ENCODE measurements around the gene PHF5A.
A peak's percentile ranks its signal among the peaks of the same experiment; 100 is the strongest.
"Not testable (repeated sequence)": the region's sequence is repeated elsewhere in the genome, so short reads cannot be mapped to it uniquely, and the experiment has no call there.

The PHF5A gene

DNA sequence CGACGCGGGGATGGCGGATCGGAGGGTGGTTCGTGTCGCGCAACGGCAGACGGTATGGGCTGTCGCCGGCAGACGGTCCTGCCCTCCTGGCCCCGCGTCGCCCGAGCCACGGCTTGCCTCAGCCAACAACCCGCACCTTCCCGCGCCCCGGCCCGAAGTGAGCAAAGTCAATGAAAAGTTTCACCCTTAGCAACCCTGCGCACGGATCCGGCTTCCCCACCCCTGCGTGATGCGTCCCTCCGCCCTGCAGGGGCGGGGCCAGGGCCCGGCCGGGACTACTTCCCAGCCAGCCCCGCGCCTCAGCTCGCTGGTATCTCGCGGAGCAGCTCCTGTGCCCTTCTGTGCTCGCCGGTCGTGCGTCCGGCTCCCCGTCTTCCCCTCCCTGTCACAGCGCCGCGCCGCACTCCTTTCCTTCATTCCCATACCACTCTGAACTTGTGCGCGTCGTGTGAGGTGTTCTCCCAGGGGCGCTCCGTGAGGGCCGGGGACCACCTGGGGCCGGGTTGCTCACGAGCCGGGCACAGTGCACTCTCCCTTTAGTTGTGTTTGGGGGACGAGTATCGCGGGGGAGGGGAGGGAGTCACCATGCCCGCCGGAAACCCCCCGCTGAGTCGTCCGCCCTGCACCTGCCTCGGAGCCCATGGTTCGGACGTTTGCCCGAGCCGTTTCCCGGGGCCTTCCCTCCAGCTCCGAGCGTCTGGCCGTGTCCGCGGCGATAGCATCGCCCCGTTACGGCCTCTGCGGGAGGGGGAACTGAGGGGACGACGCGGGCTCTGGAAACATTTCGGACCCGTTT is 21.7 kb downstream of the PHF5A start, which contains the start of gene TOB2:
Gene TOB2 (minus strand): TSS at position 163 of the 796 bp plus-strand sequence. CDS start 9,456 bp downstream, outside the sequence.
- DNase-seq (ENCODE audit: low read depth), result peak; percentile 90

DNA sequence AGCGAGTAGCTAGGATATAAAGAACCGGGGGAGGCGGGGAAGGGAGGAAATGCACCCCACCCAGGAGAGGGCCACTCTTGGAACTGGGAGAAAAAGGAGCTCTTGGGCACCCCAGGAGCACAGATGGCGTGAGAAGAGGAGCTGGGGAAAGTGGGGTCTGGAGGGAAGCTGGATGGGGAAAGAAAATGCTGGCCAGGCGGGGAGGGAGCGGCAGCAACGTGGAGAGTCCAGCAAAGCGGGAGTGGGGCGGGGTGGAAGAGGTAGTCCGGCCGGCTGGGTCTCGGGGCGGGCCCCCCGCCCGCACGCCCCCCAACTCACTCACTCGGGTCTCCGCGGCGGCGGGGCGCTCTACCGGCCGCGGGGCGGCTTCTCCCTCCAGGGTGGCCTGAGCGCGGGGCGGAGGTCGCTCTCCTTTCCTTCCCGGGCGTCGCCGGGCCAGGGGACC is 22.4 kb downstream of the PHF5A start:
- no peak for DNase-seq (ENCODE audit: low read depth)

DNA sequence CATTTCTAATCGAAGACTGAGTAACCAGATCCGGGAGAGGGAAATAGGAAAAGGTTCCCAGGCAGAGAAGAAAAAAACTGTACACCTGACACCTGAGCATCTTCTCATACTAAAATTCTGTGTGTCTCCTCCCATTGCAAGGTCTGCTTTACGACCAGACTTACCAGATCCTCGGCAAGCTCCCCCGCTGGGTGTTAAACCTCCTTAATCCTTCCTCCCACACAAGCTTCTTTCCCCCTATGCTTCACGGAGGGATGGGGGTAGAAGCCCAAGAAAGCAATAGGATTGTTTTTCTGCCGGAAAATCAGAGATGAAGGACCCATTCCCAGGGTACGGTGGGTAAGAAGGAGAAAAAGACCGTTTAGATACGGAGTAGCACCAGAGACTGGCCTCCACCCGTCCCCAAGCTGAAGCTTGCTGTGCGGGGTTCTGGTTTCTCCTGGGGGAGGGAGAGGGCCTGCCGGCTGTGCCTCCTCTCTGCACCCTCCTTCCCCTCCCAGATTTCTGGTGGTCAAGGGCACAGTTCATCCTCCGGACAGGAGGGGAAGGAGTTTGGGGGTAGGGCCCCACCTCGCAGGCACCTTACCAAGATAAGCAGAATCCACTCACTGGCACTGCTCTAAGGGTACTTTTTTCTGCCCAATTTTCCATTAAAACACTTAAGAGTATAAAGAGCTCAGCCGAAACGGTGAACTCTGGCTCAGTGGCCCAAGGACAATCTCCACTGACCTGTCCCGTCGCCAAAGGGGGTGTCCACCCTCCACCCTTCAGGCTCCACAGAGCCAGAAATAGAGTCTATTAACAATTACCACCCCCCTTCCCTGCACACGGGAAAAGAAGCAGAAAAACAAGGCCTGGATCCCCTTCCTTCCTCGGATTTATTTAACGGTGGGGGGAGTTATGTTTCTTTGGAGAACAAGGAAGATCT is 23.1 kb downstream of the PHF5A start:
- DNase-seq (ENCODE audit: low read depth), result no peak

DNA sequence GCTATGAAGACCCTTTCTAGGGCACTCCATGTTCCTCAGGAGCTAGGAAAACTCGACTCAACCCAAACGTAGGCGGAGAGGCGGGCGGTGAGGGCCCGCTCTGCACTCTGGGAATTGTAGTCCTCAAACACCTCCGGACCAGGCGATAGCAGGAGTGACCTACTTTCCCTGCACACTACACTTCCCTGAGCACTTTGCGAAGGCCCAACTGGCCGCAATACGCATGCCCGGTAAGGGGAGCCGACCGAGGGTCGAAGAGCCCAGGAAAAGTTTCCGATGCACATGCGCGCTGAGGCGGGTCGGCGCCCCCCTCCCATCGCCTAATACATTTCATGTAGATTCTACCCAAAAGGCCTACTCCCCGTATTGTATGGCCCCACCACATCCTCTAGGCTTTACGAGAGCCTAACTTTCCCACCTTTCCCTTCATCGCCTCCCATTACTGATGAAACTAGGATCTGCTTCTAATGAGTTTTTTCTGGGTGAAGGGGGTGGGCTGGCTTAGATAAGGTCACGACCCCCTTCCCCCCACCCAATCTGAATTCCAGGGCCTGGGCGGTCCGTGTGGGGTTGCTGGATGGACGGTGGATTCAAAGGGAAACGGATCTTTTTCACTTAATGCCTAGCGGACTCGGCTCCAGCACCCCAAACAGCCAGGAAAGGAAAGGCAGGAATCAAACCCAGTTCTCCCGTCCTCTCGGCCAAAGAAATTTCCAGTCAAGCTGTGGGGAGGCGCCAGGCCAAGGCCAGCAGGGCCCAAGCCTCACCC is 23.9 kb downstream of the PHF5A start:
- peak; percentile 70 for DNase-seq (ENCODE audit: low read depth)

DNA sequence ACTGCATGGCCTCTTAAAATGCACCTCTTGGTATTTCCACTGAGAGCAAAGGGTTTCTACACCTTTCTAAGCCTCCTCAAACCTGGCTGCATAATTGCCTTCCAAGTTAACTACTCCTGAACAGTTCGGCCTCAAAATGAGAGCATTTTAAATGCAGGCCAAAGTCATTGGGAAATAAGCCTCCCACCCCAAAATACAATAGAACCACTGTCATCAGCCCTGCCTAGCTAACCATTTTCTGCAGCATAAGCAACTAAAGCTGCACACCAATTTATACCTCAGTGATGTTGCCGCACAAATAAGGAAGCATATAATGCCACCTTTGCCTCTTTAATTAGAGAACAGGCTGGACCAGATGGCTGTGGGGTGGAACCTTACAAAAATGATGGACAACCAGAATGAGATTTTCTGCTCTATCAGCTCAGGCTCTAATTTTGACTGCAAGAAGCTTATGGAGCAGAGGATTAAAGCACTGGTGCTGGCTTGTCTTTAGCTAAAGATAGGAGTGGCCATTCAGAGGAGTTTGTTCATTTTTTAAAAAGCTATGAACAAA is 26.2 kb downstream of the PHF5A start:
- DNase-seq (ENCODE audit: low read depth), result no peak

DNA sequence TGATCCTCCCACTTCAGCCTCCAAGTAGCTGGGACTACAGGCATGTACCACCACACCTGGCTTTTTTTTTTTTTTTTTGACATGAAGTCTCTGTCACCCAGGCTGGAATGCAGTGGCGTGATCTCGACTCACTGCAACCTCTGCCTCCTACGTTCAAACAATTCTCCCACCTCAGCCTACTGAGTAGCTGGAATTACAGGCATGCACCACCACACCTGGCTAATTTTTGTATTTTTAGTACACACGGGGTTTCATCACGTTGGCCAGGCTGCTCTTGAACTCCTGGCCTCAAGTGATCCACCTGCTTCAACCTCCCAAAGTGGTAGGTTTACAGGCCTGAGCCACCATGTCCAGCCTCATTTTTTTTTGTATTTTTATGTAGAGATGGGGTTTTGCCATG is 28.0 kb downstream of the PHF5A start:
- DNase-seq (ENCODE audit: low read depth), result not testable (repeated sequence)

DNA sequence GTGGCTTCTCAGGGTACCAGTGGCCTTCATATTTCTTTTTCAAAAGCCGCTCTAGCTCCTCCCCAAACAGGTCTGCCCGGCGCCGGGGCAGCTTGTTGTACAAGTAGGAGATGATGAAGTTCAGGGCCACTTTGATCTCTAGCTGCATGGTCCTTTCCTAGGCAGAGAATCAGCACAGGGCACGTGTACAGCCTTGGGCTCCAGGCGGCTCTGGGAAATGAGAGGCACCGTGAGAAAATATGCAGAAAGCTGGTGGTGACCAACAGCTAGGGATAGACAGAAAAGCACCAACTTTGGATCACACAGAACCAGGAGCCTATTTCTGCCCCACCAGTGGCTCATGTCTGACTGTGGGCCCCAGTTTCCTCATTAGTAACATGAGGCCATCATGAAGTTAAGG is 31.3 kb downstream of the PHF5A start:
- DNase-seq (ENCODE audit: low read depth), result no peak

DNA sequence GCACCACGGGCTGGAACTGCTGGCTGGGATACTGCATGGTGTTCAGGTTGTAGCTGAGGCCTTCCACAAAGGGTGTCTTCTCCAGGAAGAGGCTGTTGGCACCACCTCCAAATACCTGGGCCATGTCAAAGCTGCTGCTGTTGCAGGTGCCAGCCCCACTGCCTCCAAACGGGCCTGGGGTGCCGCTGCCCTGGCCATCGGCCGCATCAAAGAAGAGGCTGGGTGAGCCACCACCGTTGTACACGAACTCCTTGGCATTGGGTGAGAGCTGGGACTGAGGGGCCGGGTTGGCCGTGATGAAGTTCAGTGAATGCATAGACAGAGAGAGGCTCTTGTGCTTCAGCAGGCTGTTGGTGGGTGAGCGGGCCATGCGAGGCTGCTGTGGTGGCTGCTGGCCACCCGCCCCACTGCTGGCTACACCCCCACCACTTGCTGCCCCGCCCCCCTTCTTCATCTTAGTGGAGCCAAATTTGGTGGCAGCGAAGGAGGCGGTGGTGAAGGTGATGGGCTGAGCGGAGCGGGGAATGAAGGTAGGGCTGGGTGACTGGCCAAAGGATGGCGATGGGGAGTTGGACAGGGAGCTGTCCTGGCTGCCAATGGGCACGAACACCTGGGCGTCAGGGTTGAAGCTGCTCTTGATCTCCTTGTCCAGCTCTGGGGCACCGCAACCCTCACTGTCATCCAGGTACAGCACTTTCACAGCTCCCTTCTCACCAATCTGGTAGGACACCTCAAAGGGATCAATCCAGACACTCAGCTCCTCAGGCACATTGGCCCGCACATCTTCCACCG is 32.0 kb downstream of the PHF5A start:
- DNase-seq (ENCODE audit: low read depth), result no peak

DNA sequence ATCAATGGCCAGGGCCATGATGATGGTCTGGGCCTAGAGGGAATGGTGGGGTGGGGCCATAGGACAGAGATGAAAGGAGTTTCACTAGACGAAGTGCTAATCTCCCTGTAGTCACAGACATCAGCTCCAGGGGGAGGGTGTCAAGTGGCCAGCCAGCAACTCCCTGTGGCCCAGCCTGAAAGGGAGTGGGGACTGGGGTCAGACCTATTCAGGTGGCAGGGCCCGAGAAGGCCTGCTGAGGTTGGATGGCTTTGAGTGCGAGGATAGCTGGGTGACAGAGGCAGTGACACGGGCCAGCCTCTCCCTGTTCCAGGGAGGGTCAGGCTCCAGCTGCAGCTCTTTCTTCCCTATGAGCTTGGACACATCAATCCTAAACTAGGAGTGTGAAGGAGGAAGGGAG is 32.9 kb downstream of the PHF5A start:
- DNase-seq (ENCODE audit: low read depth), result no peak

DNA sequence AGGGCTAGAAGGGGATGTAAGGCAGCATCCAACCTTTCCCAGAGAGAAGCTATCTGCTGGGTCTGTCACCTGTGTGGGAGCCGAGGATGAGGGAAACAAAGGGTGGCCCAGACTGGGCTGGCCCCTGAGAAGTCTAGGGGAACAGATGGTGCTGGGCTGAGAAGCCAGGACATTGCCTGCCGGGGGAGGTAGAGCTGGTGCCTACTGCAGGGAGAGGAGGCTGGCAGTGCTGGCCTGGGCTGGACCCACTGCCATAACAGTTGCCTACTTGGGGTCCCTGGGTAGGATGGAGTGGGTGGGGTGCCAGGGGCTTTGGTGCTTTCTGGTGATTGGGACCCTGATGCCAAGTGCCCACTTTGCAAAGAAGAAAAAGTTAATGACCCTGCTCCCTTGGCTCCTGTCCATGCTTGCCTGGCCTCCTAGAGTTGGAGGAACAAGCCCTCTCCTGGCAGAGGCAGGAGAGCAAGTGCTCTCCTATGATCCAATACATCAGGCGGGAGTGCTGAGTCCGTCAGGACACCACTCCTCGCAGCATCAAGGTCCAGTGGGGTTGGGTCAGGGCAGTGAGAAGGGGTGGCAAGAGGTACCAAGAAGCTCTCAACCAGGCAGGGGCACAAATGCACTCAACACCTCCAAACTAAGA is 34.0 kb downstream of the PHF5A start:
- not testable (repeated sequence) for DNase-seq (ENCODE audit: low read depth)

DNA sequence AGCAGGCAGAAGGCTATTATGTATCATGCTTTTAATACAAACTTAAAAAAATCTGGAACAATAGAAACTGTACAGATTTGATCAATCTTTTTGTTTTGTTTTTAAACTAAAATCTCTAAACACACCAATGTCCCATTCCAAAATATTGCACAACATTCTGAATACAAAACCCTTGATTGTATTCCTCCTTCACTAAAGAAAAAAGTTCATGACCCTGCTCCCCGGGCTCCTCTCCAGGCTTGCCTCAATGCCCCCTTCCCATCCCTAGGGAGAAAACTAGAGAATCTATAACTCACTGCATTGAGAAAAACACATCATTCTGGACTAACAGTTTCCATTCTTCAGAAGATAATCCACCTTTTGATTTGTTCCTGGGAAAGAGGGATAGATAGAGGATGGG is 35.0 kb downstream of the PHF5A start:
- DNase-seq (ENCODE audit: low read depth), result not testable (repeated sequence)

DNA sequence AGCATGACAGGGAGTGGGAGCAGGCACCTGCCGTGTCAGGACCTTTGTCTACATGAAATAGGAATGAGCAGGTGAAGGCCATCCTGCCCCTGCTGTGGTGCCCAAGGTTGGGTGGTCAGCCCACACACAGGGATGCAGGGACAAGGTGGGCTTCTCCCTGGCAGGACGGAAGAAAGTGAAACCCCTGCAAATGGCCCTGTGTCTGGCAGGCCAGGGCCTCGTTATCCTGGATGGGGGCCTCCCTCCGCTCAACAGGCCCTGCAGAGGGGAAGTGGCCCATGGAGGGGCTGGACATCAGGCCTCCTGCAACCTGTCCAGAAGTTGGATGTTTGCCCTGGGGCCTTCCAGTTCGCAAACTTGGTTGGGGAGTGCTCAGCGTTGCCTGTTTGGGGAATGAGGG is 36.8 kb downstream of the PHF5A start:
- DNase-seq (ENCODE audit: low read depth), result no peak

DNA sequence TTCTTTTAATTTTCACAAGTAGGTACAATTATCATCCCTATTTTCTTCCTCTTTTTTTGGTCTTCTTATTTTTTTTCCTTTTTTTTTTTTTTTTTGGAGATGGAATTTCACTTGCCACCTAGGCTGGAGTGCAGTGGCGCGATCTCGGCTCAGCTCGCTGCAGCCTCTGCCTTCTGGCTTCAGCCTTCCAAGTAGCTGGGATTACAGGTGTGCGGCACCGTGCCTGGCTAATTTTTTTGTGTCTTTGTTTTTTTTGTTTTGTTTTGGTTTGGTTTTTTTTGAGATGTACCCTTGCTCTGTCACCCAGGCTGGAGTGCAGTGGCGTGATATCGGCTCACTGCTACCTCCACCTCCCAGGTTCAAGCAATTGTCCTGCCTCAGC is 38.5 kb downstream of the PHF5A start:
- DNase-seq (ENCODE audit: low read depth), result no peak

DNA sequence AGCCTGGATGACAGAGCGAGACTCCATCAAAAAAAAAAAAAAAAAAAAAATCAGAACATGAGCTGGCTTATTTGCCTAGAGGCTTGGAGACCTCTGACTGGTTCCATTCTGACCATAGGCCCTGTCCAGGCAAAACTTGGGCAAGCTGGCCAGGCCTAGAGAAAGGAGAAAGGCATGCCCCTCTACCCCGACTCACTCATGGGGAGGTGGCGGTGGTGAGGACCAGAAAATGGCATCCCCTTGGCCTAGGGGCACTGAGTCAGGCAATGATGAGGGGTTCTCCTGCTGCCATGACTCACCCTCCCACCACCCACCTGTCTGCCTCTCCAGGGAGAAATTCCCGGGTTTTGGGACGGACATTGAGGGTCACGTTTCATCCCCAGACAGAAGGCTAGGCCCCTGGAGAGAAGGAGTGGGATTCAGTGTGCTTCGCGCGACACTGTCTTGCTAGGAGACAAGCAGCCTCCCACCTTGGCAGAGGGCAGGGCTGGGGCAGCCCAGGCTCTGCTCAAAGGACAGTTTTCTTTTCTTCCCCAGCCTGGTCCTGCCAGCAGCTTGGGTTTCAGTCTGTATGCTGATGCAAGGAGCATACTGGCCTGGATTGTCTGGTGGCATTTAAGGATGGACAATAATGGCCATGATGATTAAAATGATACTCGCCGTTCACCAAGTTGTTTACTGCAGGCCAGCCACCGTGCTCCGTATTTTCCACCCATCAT is 39.1 kb downstream of the PHF5A start:
- no peak for DNase-seq (ENCODE audit: low read depth)

DNA sequence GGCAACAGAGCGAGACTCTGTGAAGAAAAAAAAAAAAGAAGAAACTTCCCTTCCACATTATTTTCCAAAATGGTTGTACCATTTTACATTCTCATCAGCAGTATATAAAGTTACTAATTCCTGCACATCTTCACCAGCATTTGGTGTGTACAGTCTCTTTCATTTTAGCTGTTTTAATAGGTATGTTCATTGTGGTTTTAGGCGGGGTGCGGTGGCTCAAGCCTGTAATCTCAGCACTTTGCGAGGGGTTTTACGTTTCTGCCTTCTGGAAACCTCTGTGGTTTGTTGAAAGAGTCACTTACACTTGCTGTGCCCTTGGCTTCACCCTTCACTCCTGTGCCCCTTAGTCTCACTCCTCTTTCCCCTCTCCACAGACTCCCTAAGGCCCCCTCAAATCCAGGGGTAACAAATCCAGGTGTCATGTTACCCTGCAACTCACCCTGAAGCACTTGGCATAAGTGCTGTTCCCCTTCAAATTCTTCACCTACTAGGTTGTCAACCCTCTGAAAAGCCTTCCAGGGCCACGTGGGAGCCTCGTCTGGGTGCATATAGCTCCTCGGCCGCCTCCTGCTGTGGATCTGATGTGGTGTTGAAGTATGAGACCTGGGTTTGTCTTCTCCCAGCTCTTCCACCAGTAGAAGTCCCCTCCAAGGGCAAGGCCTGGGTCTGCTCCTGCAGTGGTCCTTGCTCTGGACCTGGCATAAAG is 42.7 kb downstream of the PHF5A start:
- no peak for DNase-seq (ENCODE audit: low read depth)

DNA sequence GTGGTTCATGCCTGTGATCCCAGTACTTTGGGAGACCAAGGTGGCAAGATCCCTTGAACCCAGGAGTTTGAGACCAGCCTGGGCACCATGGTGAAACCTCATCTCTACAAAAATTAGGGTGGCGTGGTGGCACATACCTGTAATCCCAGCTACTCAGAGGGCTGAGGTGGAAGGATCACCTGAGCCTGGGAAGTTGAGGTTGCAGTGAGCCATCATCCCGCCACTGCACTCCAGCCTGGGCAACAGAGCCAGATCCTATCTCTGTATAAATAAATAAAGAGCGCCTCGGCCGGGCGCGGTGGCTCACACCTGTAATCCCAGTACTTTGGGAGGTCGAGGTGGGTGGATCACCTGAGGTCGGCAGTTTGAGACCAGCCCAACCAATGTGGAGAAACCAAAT is 49.8 kb downstream of the PHF5A start:
- DNase-seq (ENCODE audit: low read depth), result no peak

DNA sequence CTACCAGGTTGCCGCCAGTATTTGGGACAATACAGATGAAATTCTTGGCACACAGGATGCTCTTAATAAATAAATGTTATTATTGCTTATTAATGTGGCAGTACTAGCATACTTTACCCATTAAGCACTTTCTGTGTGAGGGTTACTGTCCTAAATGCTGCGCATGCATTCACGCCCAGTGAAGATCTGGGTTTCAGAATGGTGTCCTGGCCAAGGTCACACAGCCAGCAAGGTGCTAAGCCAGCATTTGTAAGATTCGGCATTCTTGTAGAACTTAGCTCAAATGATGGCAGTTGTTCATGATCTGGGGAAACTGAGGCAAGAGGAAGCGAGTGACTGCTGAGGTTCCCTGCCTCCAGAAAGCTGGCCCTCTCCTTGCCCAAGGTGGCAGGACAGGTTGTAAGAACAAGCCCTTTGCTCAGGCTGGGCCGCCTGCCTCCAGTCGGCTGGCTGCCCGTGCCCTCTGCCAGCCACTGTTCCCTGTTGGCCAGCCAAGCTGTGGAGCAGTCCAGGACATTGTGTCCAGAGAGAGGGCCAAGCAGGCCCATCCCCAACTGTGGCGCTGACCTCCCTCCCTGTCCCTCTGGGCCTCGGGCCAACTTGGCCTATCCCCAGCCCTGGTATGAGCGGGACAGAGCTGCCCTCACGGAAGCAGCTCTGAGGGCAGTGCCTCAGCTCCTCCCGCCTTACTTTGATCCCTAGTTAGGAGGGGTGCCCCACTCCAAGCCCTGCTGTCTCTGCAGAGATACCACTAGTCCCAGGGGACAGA is 50.7 kb downstream of the PHF5A start:
- no peak for DNase-seq (ENCODE audit: low read depth)

DNA sequence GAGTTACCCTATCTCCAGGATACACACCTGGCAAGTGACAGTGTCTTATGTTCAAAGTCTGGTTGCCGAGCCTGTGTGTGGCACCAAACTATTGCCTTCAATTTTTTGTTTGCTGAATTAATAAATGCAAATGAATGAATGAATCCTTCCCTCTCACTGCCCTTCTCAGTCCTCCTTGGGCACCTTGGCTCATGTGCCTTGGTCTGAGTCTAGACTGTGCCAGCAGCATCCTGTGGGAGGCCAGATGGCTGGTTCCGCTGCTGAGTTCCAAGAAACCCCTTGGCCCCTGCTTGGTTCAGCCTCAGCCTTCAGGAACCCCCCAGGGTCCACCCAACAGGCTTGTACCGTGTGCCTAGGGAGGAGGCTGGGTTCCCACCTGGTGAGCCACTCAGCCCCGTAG is 52.9 kb downstream of the PHF5A start:
- no peak for DNase-seq (ENCODE audit: low read depth)
